Subcutaneous adipose tissue (tissue), 4 donors: ENCODE measurements around the gene ADAMTS2. TPM values are rescaled to one million over a fixed set of nuclear protein-coding genes. Genes with fewer than 3 reads are reported as not detected.

Source experiments
- CTCF ChIP-seq: fragments of 450-650 bp; IDR thresholded peaks from one replicate; pipeline ENCODE4 v1.5.1; 2016; ENCODE audit warnings: low read depth, mild to moderate bottlenecking, control low read depth, antibody characterized with exemption, moderate library complexity
- small RNA-seq: library from RNA; depleted of rRNA; stranded (forward); fragments of <200 nt; gene quantifications from one replicate; pipeline ENCODE3, GENCODE V24; 2016
- total RNA-seq, 4 donors: library from RNA; depleted of rRNA; stranded (reverse); fragments of >200 nt; gene quantifications; one replicate each; pipeline ENCODE4 v1.1.0, GENCODE V29; 2016

ADAMTS2 gene
- total RNA-seq, 4 donors from 2014 or later = 26.7 to 56.5 (median 46.6) TPM

GRCh38 chr5:179079165-179079987 is 265.9 kb downstream of the ADAMTS2 start:
- no peak for TF ChIP-seq CTCF

GRCh38 chr5:179065703-179066102 is 279.6 kb downstream of the ADAMTS2 start:
- no peak for TF ChIP-seq CTCF

GRCh38 chr5:179061025-179061424 is 284.2 kb downstream of the ADAMTS2 start:
- TF ChIP-seq CTCF = no peak

Small RNA genes lying within 50 kb of the gene (small RNA-seq; reads per million reads assigned to genes)
- gene AC109479.2 = not detected

Other genes starting within 250 kb of the ADAMTS2 start
- gene RUFY1, start 205.1 kb upstream of the ADAMTS2 start, total RNA-seq = 10 to 100 TPM; 42.2 to 63.0 (median 55.8) TPM